ENCODE measurements around the gene ICOS.

ICOS gene

GRCh38 chr2:203987959-203988358 lies 51.4 kb downstream of the ICOS start:
- no peak for TF ChIP-seq CTCF (IDR thresholded peaks at IDR 0.05)
- H3K4me3 ChIP-seq (ENCODE audit: low read depth, low read length) = no peak overlapping the region
- no peak overlapping the region for H3K27ac ChIP-seq

GRCh38 chr2:203988500-203989260 lies 52.1 kb downstream of the ICOS start:
- H3K9ac ChIP-seq = no peak overlapping the region
- H3K9me3 ChIP-seq (ENCODE audit: control insufficient read depth, low read length) = no peaks in the 10 kb centered on the region
- H3K27ac ChIP-seq = no peak overlapping the region
- H3K4me3 ChIP-seq (ENCODE audit: low read depth, low read length) = no peak overlapping the region
- H3K27me3 ChIP-seq (ENCODE audit: control insufficient read depth, insufficient read depth, low read length) = no peaks in the 10 kb centered on the region
- H3K4me2 ChIP-seq (ENCODE audit: low read length) = no peak overlapping the region
- no peak for TF ChIP-seq CTCF (IDR thresholded peaks at IDR 0.05)
- no peaks in the 10 kb centered on the region for H3K36me3 ChIP-seq (ENCODE audit: control insufficient read depth, insufficient read depth, low read length)
- H2AFZ ChIP-seq = no peak overlapping the region
- H3K4me1 ChIP-seq = no peaks in the 10 kb centered on the region
- H3K79me2 ChIP-seq = no peaks in the 10 kb centered on the region

More at GRCh38 chr2:203987959-203988358, 51.4 kb downstream of the ICOS start:
- H3K27me3 ChIP-seq (ENCODE audit: control insufficient read depth, insufficient read depth, low read length) = no peaks in the 10 kb centered on the region
- H3K9ac ChIP-seq = no peak overlapping the region
- no peak overlapping the region for H2AFZ ChIP-seq
- no peaks in the 10 kb centered on the region for H3K4me1 ChIP-seq
- H3K79me2 ChIP-seq = no peaks in the 10 kb centered on the region
- no peaks in the 10 kb centered on the region for H3K9me3 ChIP-seq (ENCODE audit: control insufficient read depth, low read length)
- no peaks in the 10 kb centered on the region for H3K36me3 ChIP-seq (ENCODE audit: control insufficient read depth, insufficient read depth, low read length)
- H3K4me2 ChIP-seq (ENCODE audit: low read length) = no peak overlapping the region

DNA sequence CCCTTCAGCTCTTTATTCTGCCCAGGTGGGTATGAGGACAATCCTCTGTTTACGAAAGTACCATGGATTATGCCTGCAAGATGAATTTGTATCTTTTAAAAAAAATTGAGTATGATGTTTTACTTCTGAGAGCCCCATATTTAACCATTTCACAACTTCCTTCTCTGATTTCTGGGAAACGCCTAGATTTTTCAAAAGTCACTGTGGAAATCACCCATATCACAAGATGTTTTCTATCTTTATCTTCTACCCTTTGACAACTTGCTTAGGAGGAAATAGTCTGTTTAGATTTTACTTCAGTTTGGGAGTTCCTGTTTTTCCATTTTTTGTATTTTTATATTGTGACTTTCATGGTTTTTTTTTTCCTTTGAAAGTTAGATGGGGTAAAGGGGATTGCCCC lies 53.0 kb downstream of the ICOS start:
- TF ChIP-seq CTCF (IDR thresholded peaks at IDR 0.05) = no peak
- H2AFZ ChIP-seq = no peak overlapping the region

DNA sequence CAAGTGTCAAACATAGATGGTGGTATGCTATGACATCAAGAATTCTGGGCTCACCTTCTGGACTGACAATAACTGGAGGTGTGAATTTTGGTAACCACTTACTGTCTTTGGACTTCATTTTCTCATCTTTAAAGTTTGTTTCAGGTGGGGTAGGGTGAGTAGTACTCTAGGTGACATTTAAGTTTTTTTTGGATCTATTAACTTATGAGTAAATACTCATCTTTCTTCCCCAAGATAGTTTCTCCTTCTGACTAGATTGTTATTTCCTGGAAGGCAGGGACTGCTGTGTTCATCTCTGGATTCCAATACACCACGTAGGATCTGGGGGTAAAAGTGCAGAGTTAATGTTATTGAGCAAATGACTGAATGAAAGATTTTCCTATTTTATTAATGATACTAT lies 55.9 kb downstream of the ICOS start:
- H3K27ac ChIP-seq = no peak overlapping the region
- no peak overlapping the region for H2AFZ ChIP-seq
- TF ChIP-seq CTCF (IDR thresholded peaks at IDR 0.05) = no peak

More for the DNA sequence above, 53.0 kb downstream of the ICOS start:
- H3K27me3 ChIP-seq (ENCODE audit: control insufficient read depth, insufficient read depth, low read length) = no peaks in the 10 kb centered on the region
- no peaks in the 10 kb centered on the region for H3K9me3 ChIP-seq (ENCODE audit: control insufficient read depth, low read length)
- no peaks in the 10 kb centered on the region for H3K4me1 ChIP-seq
- no peaks in the 10 kb centered on the region for H3K36me3 ChIP-seq (ENCODE audit: control insufficient read depth, insufficient read depth, low read length)
- no peak overlapping the region for H3K4me2 ChIP-seq (ENCODE audit: low read length)
- no peak overlapping the region for H3K27ac ChIP-seq
- no peak overlapping the region for H3K4me3 ChIP-seq (ENCODE audit: low read depth, low read length)
- no peaks in the 10 kb centered on the region for H3K79me2 ChIP-seq
- no peak overlapping the region for H3K9ac ChIP-seq

GRCh38 chr2:203993011-203993410 lies 56.4 kb downstream of the ICOS start:
- Histone ChIP-seq H3K27me3 (ENCODE audit: control insufficient read depth, insufficient read depth, low read length) (no peaks in the 10 kb centered on the region), H2AFZ (no peak overlapping the region), H3K9me3 (ENCODE audit: control insufficient read depth, low read length) (no peaks in the 10 kb centered on the region), H3K4me1 (no peaks in the 10 kb centered on the region), H3K36me3 (ENCODE audit: control insufficient read depth, insufficient read depth, low read length) (no peaks in the 10 kb centered on the region), H3K4me2 (ENCODE audit: low read length) (no peak overlapping the region), H3K9ac (no peak overlapping the region), H3K27ac (no peak overlapping the region), H3K79me2 (no peaks in the 10 kb centered on the region), H3K4me3 (ENCODE audit: low read depth, low read length) (no peak overlapping the region)
- no peak for TF ChIP-seq CTCF (IDR thresholded peaks at IDR 0.05)

More for the DNA sequence above, 55.9 kb downstream of the ICOS start:
- Histone ChIP-seq H3K9me3 (ENCODE audit: control insufficient read depth, low read length) (no peaks in the 10 kb centered on the region), H3K9ac (no peak overlapping the region), H3K4me2 (ENCODE audit: low read length) (no peak overlapping the region), H3K4me1 (no peaks in the 10 kb centered on the region), H3K79me2 (no peaks in the 10 kb centered on the region), H3K27me3 (ENCODE audit: control insufficient read depth, insufficient read depth, low read length) (no peaks in the 10 kb centered on the region), H3K4me3 (ENCODE audit: low read depth, low read length) (no peak overlapping the region), H3K36me3 (ENCODE audit: control insufficient read depth, insufficient read depth, low read length) (no peaks in the 10 kb centered on the region)
